HUDEP-2 (cell line): ENCODE measurements around the gene ADD2.
"Not testable (repeated sequence)": the region's sequence is repeated elsewhere in the genome, so short reads cannot be mapped to it uniquely, and the experiment has no call there.

Source experiments
- DNase-seq, 76 experiments: peaks; one replicate each; lab custom pipeline; 2025; ENCODE audit not compliant: unreplicated experiment in 76 of 76; lab: John Stamatoyannopoulos, UW

The ADD2 gene

DNA sequence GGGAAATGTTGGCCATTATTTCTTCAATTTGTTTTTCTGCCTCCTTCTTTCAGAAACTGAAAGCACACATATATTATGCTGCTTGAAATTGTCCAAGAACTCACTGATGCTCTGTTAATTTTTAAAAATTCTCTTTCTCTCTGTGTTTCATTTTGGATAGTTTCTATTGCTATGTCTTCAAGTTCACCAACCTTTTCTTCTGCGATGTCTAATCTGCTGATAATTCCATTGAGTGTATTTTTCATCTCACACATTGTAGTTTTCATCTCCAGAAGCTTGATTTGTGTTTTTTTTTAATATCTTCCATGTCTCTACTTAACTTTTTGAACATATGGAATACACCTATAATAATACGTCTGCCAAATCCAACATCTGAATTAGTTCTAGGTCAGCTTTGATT is 116.3 kb downstream of the ADD2 start:
- no peak for DNase-seq

DNA sequence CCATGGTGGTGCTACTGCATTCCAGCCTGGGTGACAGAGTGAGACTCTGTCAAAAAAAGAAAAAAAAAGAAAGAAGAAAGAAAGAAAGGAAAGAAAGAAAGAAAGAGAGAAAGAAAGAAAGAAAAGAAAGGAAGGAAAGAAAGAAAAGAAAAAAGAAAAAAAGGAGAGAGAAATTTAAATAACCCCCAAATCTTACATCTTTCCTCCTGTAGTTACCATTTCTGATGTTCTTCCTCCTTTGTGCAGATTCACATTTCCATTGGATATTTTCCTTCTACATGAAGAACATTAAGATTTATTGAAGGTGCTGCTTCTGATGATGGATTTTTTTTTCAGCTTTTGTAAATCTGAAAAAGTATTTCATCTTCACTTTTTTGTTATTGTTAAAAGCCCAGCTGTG is 117.0 kb downstream of the ADD2 start:
- DNase-seq, result no peak

GRCh38 chr2:70648961-70649360 is 119.0 kb downstream of the ADD2 start:
- no peak for DNase-seq

DNA sequence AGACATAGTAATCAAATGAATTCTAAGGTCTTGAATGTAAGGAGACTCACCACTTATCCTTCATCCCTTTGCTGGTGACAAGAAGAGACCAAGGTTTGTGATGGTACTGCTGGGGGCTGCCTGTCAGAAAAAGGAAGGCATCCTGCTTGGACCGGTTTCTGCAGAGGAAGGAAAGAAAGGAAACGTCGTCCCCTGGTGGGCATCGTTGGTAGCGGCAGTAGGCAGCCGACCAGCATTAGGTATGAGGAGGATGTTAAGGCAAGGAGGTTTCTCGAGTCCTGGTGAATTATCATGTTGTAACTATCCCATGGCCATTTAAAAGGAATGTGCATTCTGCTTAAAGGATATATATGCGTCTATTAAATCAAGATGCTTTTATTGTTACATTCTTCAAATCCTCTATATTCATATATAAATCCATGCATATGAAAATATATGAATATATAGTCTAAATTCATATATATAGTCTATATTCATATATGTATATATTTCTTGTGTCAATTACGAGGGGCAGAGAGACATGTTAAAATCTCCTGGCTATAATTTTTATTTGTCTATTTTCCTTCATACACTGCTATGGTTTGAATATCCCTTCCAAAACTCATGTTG is 120.0 kb downstream of the ADD2 start:
- peak in 45 of 76 experiments; percentile 2 to 66 (median 40) for DNase-seq

DNA sequence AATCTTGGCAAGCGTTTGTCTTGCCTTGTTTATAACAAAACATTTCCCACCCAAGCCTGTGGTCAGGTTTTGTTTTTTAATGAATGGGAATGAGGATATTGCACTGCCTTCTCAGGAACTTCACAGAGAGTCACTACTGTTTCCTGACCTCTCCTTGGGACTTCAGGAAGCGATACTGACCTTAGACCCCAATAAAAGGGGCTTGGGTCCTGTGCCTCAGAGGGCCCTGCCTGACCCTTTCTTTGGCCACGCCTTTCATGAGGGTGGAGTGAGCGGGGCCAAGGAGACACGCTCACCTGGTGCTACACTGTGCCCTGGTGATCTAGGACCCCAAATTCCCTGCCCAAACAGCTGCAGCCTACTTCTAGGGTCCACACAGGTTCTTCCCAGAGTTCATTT is 121.6 kb downstream of the ADD2 start:
- no peak for DNase-seq

- peak in 12 of 76 experiments; percentile 7 to 46 (median 14) for DNase-seq
Observed at GRCh38 chr2:70645733-70646419, 122.1 kb downstream of the ADD2 start.

- DNase-seq, result peak in 11 of 76 experiments; percentile 5 to 43 (median 16)
Observed at GRCh38 chr2:70643715-70644114, 124.3 kb downstream of the ADD2 start.

DNA sequence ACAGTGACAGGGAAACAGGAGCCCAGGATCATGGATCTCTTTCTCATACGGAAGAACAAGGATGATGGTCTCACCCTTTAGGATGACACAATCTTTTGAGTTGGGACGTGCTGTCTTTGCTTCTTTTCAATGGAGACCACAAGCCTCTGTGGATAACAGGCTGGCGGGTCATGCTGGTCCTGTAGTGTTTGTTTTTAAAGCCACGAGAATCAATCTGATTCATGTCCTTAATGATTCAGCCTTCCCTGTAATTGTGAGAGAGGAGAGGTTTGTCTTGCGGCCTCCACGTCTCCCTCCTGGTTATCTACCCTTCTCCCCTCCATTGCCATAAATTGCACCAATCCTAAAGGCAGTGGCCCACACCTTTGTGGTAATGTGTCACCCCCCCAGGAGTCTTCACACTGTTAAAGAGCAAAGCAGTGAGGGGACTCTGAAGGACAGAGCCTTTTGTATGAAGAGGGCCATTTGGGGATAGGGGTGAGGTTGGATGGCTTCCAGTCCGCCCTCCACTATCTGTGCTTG is 126.7 kb downstream of the ADD2 start:
- DNase-seq, result no peak

- no peak for DNase-seq
Observed at GRCh38 chr2:70639841-70640436, 128.1 kb downstream of the ADD2 start.

- no peak for DNase-seq
Observed at GRCh38 chr2:70638561-70638960, 129.4 kb downstream of the ADD2 start.

GRCh38 chr2:70633508-70633907 is 134.5 kb downstream of the ADD2 start:
- DNase-seq, result no peak

DNA sequence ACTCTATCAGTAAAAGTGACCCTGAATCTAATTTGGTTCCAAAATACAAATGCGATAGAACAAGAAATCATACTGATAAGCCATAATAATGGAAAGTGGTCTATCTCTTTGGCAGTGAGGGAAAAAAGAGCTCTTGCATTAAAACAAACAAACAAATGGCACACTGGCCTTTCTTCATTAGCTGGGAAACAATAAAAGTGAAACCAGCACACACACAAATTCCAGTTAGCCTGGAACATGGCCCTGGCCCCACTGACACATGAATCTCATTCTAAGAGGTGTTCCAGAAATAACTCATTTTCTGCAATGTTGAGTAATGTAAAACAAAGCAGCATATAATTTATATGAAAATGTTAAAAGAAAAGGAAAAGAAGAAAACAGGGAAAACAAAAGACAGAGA is 135.0 kb downstream of the ADD2 start:
- DNase-seq, result no peak

GRCh38 chr2:70632388-70632787 is 135.6 kb downstream of the ADD2 start:
- DNase-seq, result no peak

DNA sequence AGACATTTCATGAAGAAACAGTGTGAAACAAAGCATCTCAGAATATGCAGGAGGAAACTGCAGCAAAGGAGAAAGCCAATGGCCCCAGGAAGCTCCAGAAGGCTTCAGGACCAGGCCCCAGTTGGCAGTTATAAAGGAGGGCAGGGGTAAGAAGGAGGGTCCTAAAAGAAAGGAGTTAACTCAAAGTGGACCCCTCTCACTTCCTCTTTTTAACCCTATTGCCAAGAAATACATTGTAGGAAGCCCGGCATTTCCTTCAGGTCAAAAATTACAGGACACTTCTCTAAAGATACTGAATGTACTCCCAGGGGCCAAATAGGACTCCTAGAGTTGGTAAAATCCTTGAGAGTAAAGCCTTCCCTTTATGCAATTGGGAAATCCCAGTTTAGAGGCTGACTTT is 137.2 kb downstream of the ADD2 start:
- DNase-seq, result no peak

DNA sequence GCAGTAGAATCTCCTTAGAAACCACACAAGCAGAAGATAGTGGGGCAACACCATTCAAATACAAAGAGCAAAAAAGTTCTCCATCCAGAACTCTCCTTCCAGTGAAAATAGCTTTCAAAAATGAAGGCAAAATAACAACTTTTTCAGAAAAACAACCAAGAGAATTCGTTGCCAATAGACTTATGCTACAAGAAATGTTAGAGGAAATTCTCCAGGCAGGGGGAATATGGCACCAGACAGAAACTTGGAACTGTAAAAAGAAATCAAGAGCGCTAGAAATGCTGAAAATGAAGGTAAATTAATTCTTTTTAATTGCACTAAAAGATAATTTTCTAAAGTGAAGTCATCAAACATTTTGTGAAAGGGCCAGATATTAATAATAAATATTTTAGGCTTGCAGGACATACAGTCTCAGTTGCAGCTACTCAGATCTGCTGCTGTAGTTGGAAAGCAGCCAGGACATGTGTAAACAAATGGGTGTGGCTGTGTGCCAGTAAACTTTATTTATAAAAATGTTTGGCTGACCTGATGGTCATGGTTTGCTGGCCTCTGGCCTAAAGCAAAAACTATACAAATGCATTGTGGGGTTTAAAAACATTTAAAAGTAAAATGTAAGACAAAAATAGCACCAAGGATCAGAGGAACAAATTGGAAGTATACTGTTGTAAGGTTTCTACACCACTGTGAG is 140.6 kb downstream of the ADD2 start:
- peak in 16 of 76 experiments; percentile 3 to 36 (median 14) for DNase-seq

GRCh38 chr2:70626254-70626990 is 141.6 kb downstream of the ADD2 start:
- peak in 1 of 76 experiments; percentile 1 for DNase-seq

- DNase-seq, result not testable (repeated sequence)
Observed at GRCh38 chr2:70621536-70621935, 146.5 kb downstream of the ADD2 start.

GRCh38 chr2:70620020-70620419 is 148.0 kb downstream of the ADD2 start:
- no peak for DNase-seq

- no peak for DNase-seq
Observed at GRCh38 chr2:70619167-70619566, 148.8 kb downstream of the ADD2 start.

DNA sequence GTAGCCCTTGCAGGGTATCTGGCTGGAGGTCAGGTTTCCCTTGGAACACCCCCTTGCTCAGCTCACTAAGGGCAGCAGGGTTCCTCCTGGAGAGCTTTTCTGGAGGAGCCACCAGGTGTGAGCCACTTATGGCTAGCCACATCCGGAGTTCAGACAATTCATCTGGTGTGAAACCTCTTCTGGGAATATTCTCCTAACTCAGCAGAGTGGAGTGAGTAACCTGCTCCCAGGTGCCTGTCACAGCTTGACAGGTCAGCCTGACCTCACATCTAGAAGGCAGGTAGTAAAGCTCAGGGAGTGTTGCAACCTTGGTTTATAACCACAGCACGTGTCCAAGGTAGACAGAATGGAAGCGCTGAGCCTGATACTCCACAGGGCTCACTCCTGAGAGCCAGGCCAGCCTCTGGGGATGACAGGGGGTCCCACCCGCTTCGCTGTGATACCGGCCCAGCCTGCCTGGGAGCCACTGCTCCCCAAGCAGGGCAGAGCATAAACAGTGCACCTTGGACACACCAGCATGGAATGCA is 151.8 kb downstream of the ADD2 start:
- no peak for DNase-seq
